ENCODE data around the gene KLK5. TPM values are rescaled to one million over a fixed set of nuclear protein-coding genes. Genes with fewer than 3 reads are reported as not detected.
A peak's percentile ranks its signal among the peaks of the same experiment; 100 is the strongest.

KLK5 gene
- total and polyA plus RNA-seq, 8 donors, result 0.21 to 0.99 (median 0.46) TPM; not detected in 1

GRCh38 chr19:50924586-50924985, 28.3 kb downstream of the KLK5 start:
- Histone ChIP-seq H3K9me3 (no peaks in the 10 kb centered on the region), H3K36me3 (no peaks in the 10 kb centered on the region), H3K4me3 (no peak overlapping the region), H3K27me3 (peaks cover 6 to 71% of the 10 kb centered on the region in 2 donors), H3K4me1 (peaks cover 0 to 7% of the 10 kb centered on the region in 2 donors), H3K27ac (no peak overlapping the region)
- DNase-seq (no peak), ATAC-seq (no peak)
- intact Hi-C loops (cut with DNase I), result no loop called here
- no peak for TF ChIP-seq CTCF (IDR thresholded peaks at IDR 0.05)

- peak; percentile 100 for ATAC-seq
- intact Hi-C loops (cut with DNase I), result no loop called here
- no peak overlapping the region for H3K4me3 ChIP-seq
- no peaks in the 10 kb centered on the region for H3K36me3 ChIP-seq
- H3K9me3 ChIP-seq, result no peaks in the 10 kb centered on the region
- peak; percentile 82 to 83 for TF ChIP-seq CTCF (IDR thresholded peaks at IDR 0.05)
- peak; percentile 54 to 80 (median 72) for DNase-seq
- peaks cover 6 to 67% of the 10 kb centered on the region in 2 donors for H3K27me3 ChIP-seq
- no peak overlapping the region for H3K27ac ChIP-seq
- H3K4me1 ChIP-seq, result peaks cover 0 to 7% of the 10 kb centered on the region in 2 donors
Measured at GRCh38 chr19:50922317-50922853, 30.5 kb downstream of the KLK5 start.

GRCh38 chr19:50921426-50922316, 31.2 kb downstream of the KLK5 start:
- Histone ChIP-seq H3K36me3 (no peaks in the 10 kb centered on the region), H3K27ac (no peak overlapping the region), H3K27me3 (peaks cover 6 to 74% of the 10 kb centered on the region in 2 donors), H3K4me1 (peaks cover 0 to 7% of the 10 kb centered on the region in 2 donors), H3K9me3 (no peaks in the 10 kb centered on the region), H3K4me3 (no peak overlapping the region)
- no peak for TF ChIP-seq CTCF (IDR thresholded peaks at IDR 0.05)
- DNase-seq (no peak), ATAC-seq (no peak)
- intact Hi-C loops (cut with DNase I), result no loop called here

- ATAC-seq (no peak), DNase-seq (no peak)
- Histone ChIP-seq H3K27ac (no peak overlapping the region), H3K36me3 (no peaks in the 10 kb centered on the region), H3K4me1 (no peaks in the 10 kb centered on the region), H3K4me3 (no peak overlapping the region), H3K27me3 (peaks cover 11 to 87% of the 10 kb centered on the region in 2 donors), H3K9me3 (no peaks in the 10 kb centered on the region)
- intact Hi-C loops (cut with DNase I), result no loop called here
- no peak for TF ChIP-seq CTCF (IDR thresholded peaks at IDR 0.05)
Measured at GRCh38 chr19:50916069-50916468, 36.8 kb downstream of the KLK5 start.
